GM13976 (cell line): Measurements from ENCODE around the gene TMEM132D.

Experiments
- DNase-seq: peaks from one replicate; pipeline ENCODE4 v3.0.0; 2012; ENCODE audit warnings: low spot score
- CTCF ChIP-seq: IDR thresholded peaks from 2 replicates; pipeline ENCODE4 v1.5.1; 2012; ENCODE audit warnings: borderline replicate concordance, mild to moderate bottlenecking; ENCODE audit not compliant: insufficient read depth; ENCODE audit errors: extremely low read depth, missing control alignments, control extremely low read depth
- in situ Hi-C: fragments of 300-500 bp; cut with MboI; formaldehyde crosslinking; loops from one replicate; pipeline ENCODE4 v1.12.0; 2022; ENCODE audit warnings: low sequenced_read_pairs, mixed read lengths, inconsistent platforms; ENCODE audit not compliant: unreplicated experiment

TMEM132D gene

GRCh38 chr12:129720618-129721017 lies 183.2 kb downstream of the TMEM132D start:
- no peak for DNase-seq

GRCh38 chr12:129719416-129719815 lies 184.4 kb downstream of the TMEM132D start:
- no peak for DNase-seq
- in situ Hi-C loops: no loop called here
- TF ChIP-seq CTCF: no peak

More at GRCh38 chr12:129720618-129721017, 183.2 kb downstream of the TMEM132D start:
- TF ChIP-seq CTCF: no peak
- in situ Hi-C loops: no loop called here

- DNase-seq: no peak
- TF ChIP-seq CTCF: no peak
- in situ Hi-C loops: no loop called here
Observed at GRCh38 chr12:129717438-129717837, 186.4 kb downstream of the TMEM132D start.

GRCh38 chr12:129716825-129717224 lies 187.0 kb downstream of the TMEM132D start:
- no peak for TF ChIP-seq CTCF
- DNase-seq: no peak
- in situ Hi-C loops: no loop called here

- no peak for TF ChIP-seq CTCF
- in situ Hi-C loops: no loop called here
- DNase-seq: no peak
Observed at GRCh38 chr12:129706716-129707115, 197.1 kb downstream of the TMEM132D start.

- TF ChIP-seq CTCF: no peak
- no peak for DNase-seq
- in situ Hi-C loops: no loop called here
Observed at GRCh38 chr12:129704232-129704830, 199.5 kb downstream of the TMEM132D start.
